ENCODE measurements around the gene TAF3.

DNA sequence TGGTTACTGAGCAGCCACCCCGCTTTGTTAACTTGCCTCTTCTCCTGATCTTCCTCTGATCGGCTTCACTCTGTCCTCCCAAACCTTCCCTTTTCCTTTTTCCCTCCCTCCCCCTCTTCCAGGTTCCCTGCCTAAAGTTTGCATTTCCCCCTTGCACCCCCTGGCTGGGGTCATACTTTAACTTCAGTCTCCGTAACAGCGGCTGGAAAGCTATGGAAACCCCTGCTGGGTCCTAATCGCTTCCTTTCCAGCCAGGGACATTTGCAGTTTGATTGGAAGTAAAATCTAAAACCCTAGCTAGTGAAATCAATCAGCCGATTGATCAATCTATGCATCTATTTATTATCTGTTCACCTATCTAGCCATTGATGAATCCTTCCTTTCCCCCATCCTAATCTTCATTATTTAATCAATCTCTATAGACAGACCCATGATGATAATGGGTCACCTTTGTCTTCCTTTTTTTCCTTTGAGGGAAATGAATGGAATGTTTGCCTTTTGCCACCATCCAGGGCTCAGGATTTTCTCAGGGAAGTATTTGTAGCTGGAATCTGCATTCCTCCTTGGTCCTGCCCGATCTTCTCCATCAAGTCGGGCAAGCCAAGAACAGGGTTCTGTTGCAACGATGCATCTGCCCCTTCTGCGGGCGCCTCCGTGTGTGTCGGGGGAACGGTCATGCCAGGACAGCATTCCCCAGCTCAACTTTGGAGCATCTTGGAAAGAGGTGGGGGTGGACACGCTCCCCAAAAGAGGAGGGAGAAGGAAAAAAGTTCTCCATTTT, 245.0 kb downstream of the TAF3 start:
- TF ChIP-seq, protein P1, sequence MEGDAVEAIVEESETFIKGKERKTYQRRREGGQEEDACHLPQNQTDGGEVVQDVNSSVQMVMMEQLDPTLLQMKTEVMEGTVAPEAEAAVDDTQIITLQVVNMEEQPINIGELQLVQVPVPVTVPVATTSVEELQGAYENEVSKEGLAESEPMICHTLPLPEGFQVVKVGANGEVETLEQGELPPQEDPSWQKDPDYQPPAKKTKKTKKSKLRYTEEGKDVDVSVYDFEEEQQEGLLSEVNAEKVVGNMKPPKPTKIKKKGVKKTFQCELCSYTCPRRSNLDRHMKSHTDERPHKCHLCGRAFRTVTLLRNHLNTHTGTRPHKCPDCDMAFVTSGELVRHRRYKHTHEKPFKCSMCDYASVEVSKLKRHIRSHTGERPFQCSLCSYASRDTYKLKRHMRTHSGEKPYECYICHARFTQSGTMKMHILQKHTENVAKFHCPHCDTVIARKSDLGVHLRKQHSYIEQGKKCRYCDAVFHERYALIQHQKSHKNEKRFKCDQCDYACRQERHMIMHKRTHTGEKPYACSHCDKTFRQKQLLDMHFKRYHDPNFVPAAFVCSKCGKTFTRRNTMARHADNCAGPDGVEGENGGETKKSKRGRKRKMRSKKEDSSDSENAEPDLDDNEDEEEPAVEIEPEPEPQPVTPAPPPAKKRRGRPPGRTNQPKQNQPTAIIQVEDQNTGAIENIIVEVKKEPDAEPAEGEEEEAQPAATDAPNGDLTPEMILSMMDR (IDR thresholded peaks at IDR 0.05; ENCODE audit: insufficient read depth, low read length, poor library complexity, severe bottlenecking), result no peak
- no peak for TF ChIP-seq EZH2phosphoT487 (conservative IDR thresholded peaks at IDR 0.05; ENCODE audit: low read length)

Data from SU-DHL-6 (cell line).